Esophagus muscularis mucosa (tissue), 4 donors: ENCODE results near the gene CPA4. TPM values are rescaled to one million over a fixed set of nuclear protein-coding genes. Genes with fewer than 3 reads are reported as not detected.

ENCODE experiments used
- DNase-seq: peaks from one replicate; pipeline ENCODE4 v3.0.0-alpha.2; 2017; ENCODE audit errors: extremely low spot score
- H3K27ac ChIP-seq, 4 donors: fragments of 200-600 bp; sonication (generic); replicated peaks in 1 of 4; 1 replicate in 3 of 4; 2 replicates in 1 of 4; pipeline ENCODE4 v1.5.1; 2016 to 2019; ENCODE audit warnings: mild to moderate bottlenecking in 1 of 4
- H3K27me3 ChIP-seq, 4 donors: fragments of 200-600 bp; sonication (generic); one replicate each; pipeline versions ENCODE4 v1.5.1 to v1.6.0; 2016 to 2019
- H3K36me3 ChIP-seq, 4 donors: fragments of 200-600 bp; sonication (generic); one replicate each; pipeline ENCODE4 v1.5.1; 2016 to 2019
- H3K4me1 ChIP-seq, 4 donors: fragments of 200-600 bp; sonication (generic); one replicate each; pipeline ENCODE4 v1.5.1; 2016 to 2019
- H3K4me3 ChIP-seq, 4 donors: fragments of 200-600 bp; sonication (generic); 1 replicate in 2 of 4; 2 replicates in 2 of 4; pipeline ENCODE4 v1.5.1; 2016 to 2019; ENCODE audit warnings: mild to moderate bottlenecking in 4 of 4, moderate library complexity in 1 of 4
- H3K9me3 ChIP-seq, 4 donors: fragments of 200-600 bp; sonication (generic); 1 replicate in 3 of 4; 2 replicates in 1 of 4; pipeline ENCODE4 v1.5.1; 2016 to 2019
- CTCF ChIP-seq, 3 experiments: fragments of 200-600 bp in 2 of 3; fragments of 450-650 bp in 1 of 3; sonication (generic) in 2 of 3; IDR thresholded peaks; one replicate each; pipeline ENCODE4 v1.5.1; 2017 to 2019; ENCODE audit warnings: antibody characterized with exemption in 3 of 3, mild to moderate bottlenecking in 2 of 3, moderate library complexity in 1 of 3
- EP300 ChIP-seq: sonication (generic); formaldehyde crosslinking; IDR thresholded peaks from one replicate; pipeline ENCODE4 v1.6.1; 2017; ENCODE audit warnings: antibody characterized with exemption
- POLR2A ChIP-seq: fragments of 450-650 bp; IDR thresholded peaks from one replicate; pipeline ENCODE4 v1.6.1; 2017; ENCODE audit warnings: antibody characterized with exemption, moderate library complexity, mild to moderate bottlenecking, low read depth
- POLR2AphosphoS5 ChIP-seq, 2 donors: sonication (generic); formaldehyde crosslinking; IDR thresholded peaks; one replicate each; pipeline ENCODE4 v1.6.1; 2017; ENCODE audit warnings: antibody characterized with exemption in 2 of 2
- WGBS: methylation state at CpG from one replicate; pipeline ENCODE4 v1.1.5; 2018; 5-methylcytosine and 5-hydroxymethylcytosine counted together
- intact Hi-C: fragments of 100-400 bp; cut with DNase I; formaldehyde crosslinking; loops from one replicate; pipeline ENCODE4 v1.15.1; 2023
- total RNA-seq, 4 donors: library from RNA; depleted of rRNA; stranded (reverse); fragments of >200 nt; gene quantifications; one replicate each; pipeline versions ENCODE4 v1.1.0 to v1.2.1, GENCODE V29; 2016

Gene CPA4
- total RNA-seq, 4 donors from 2014 or later = not detected

- no peaks in the 10 kb centered on the region for H3K4me1 ChIP-seq
- intact Hi-C loops = no loop called here
- H3K9me3 ChIP-seq = peaks cover 0 to 19% (median 9%) of the 10 kb centered on the region in 4 donors
- H3K36me3 ChIP-seq = no peaks in the 10 kb centered on the region
- TF ChIP-seq EP300 (no peak), POLR2AphosphoS5 (IDR thresholded peaks at IDR 0.05) (no peak), POLR2A (no peak), CTCF (IDR thresholded peaks at IDR 0.05) (no peak)
- 67% methylated on average over 1 of the region's 1 CpG for WGBS
- no peak for DNase-seq
- no peak overlapping the region for H3K4me3 ChIP-seq
- no peak overlapping the region for H3K27ac ChIP-seq
- no peaks in the 10 kb centered on the region for H3K27me3 ChIP-seq
Measured at GRCh38 chr7:130258494-130259078, 34.4 kb upstream of the CPA4 start.

- TF ChIP-seq POLR2AphosphoS5 (IDR thresholded peaks at IDR 0.05) = no peak
- no peak for TF ChIP-seq CTCF (IDR thresholded peaks at IDR 0.05)
- TF ChIP-seq EP300 = no peak
- 63% methylated on average over 2 of the region's 2 CpGs for WGBS
- intact Hi-C loops = no loop called here
- Histone ChIP-seq H3K4me3 (no peak overlapping the region), H3K9me3 (peaks cover 0 to 19% (median 9%) of the 10 kb centered on the region in 4 donors), H3K27me3 (no peaks in the 10 kb centered on the region), H3K36me3 (no peaks in the 10 kb centered on the region), H3K4me1 (no peaks in the 10 kb centered on the region), H3K27ac (no peak overlapping the region)
- DNase-seq = no peak
Measured at GRCh38 chr7:130262448-130262847, 30.5 kb upstream of the CPA4 start.

- no peak for DNase-seq
- 91% methylated on average over 2 of the region's 2 CpGs for whole genome bisulfite sequencing
- Histone ChIP-seq H3K27ac (no peak overlapping the region), H3K4me3 (no peak overlapping the region), H3K9me3 (peaks cover 0 to 15% (median 4%) of the 10 kb centered on the region in 4 donors), H3K36me3 (no peaks in the 10 kb centered on the region), H3K4me1 (no peaks in the 10 kb centered on the region), H3K27me3 (no peaks in the 10 kb centered on the region)
- no peak for TF ChIP-seq POLR2A
- no peak for TF ChIP-seq CTCF (IDR thresholded peaks at IDR 0.05)
- intact Hi-C loops = no loop called here
Measured at GRCh38 chr7:130263130-130263529, 29.8 kb upstream of the CPA4 start.

GRCh38 chr7:130266258-130266960 is 26.6 kb upstream of the CPA4 start, which contains the start of gene CPA2:
TSS of gene CPA2 (plus strand) at chr7:130266863. CDS start at chr7:130266882, 19 bp downstream.
- Histone ChIP-seq H3K9me3 (no peaks in the 10 kb centered on the region), H3K4me1 (no peaks in the 10 kb centered on the region), H3K4me3 (no peak within 1 kb of the TSS), H3K36me3 (no peaks in the 10 kb centered on the region), H3K27ac (no peak within 1 kb of the TSS), H3K27me3 (no peaks in the 10 kb centered on the region)
- no peak for TF ChIP-seq POLR2AphosphoS5 (IDR thresholded peaks at IDR 0.05)
- TF ChIP-seq CTCF (IDR thresholded peaks at IDR 0.05) = no peak
- no peak for TF ChIP-seq POLR2A
- TF ChIP-seq EP300 = no peak
- WGBS = 95% methylated on average over 3 of the region's 3 CpGs
- intact Hi-C loops = no loop called here
- DNase-seq = no peak
